OCI-LY1 (cell line): ENCODE results near the gene SMAD7.

Experiments
- CTCF ChIP-seq: fragments of 200-600 bp; sonication (generic), shearing (Covaris generic); IDR thresholded peaks from 2 replicates; pipeline ENCODE4 v1.5.1; 2017; ENCODE audit warnings: mild to moderate bottlenecking, antibody characterized with exemption, low read length, moderate library complexity, mixed read lengths
- EZH2 ChIP-seq: fragments of 200-600 bp; sonication (generic), shearing (Covaris generic); IDR thresholded peaks from 2 replicates; pipeline ENCODE4 v1.8.0; 2017; ENCODE audit warnings: borderline replicate concordance, mixed run types, mild to moderate bottlenecking, antibody characterized with exemption, low read length, moderate library complexity, mixed read lengths

- TF ChIP-seq CTCF: no peak
- TF ChIP-seq EZH2: no peak
Measured at GRCh38 chr18:48924630-48925490, 25.9 kb downstream of the SMAD7 start.
